Smooth muscle cell (in vitro differentiated cells): ENCODE data around the gene NOS3. TPM values are rescaled to one million over a fixed set of nuclear protein-coding genes. Genes with fewer than 3 reads are reported as not detected.

Experiments
- DNase-seq: peaks from one replicate; lab custom pipeline; 2025; ENCODE audit not compliant: unreplicated experiment; lab: John Stamatoyannopoulos, UW
- H2AFZ ChIP-seq: fragments of 200-600 bp; sonication (generic); 2 replicates; pipeline ENCODE4 v1.6.0; 2016; ENCODE audit warnings: antibody characterized with exemption, low read depth, mild to moderate bottlenecking
- H3F3A ChIP-seq: fragments of 200-600 bp; sonication (generic); 2 replicates; pipeline ENCODE4 v1.6.0; 2017; ENCODE audit warnings: antibody characterized with exemption, low read depth
- H3K27ac ChIP-seq: fragments of 200-600 bp; sonication (generic); 2 replicates; pipeline ENCODE4 v1.5.1; 2016; ENCODE audit warnings: low read depth, mild to moderate bottlenecking
- H3K27me3 ChIP-seq: fragments of 200-600 bp; sonication (generic); 2 replicates; pipeline ENCODE4 v1.6.1; 2016; ENCODE audit warnings: low read depth, mild to moderate bottlenecking
- H3K36me3 ChIP-seq: fragments of 200-600 bp; sonication (generic); 2 replicates; pipeline ENCODE4 v1.5.1; 2016; ENCODE audit warnings: low read depth
- H3K4me1 ChIP-seq: fragments of 200-600 bp; sonication (generic); 2 replicates; pipeline ENCODE4 v1.5.1; 2016; ENCODE audit warnings: low read depth
- H3K4me2 ChIP-seq: fragments of 200-600 bp; sonication (generic); 2 replicates; pipeline ENCODE4 v1.6.0; 2016; ENCODE audit warnings: mild to moderate bottlenecking
- H3K4me3 ChIP-seq: fragments of 200-600 bp; sonication (generic); 2 replicates; pipeline ENCODE4 v1.5.1; 2016; ENCODE audit warnings: mild to moderate bottlenecking
- H3K79me2 ChIP-seq: fragments of 200-600 bp; sonication (generic); 2 replicates; pipeline ENCODE4 v1.6.0; 2016; ENCODE audit warnings: low read depth, mild to moderate bottlenecking
- H3K9ac ChIP-seq: fragments of 200-600 bp; sonication (generic); 2 replicates; pipeline ENCODE4 v1.6.0; 2016; ENCODE audit warnings: low read depth
- H3K9me3 ChIP-seq: fragments of 200-600 bp; sonication (generic); replicated peaks from 2 replicates; pipeline ENCODE4 v1.5.1; 2016; ENCODE audit warnings: low read depth
- H4K20me1 ChIP-seq: fragments of 200-600 bp; sonication (generic); 2 replicates; pipeline ENCODE4 v1.6.0; 2016; ENCODE audit warnings: low read depth
- CTCF ChIP-seq: fragments of 200-600 bp; sonication (generic); IDR thresholded peaks from 2 replicates; pipeline ENCODE4 v1.5.1; 2017; ENCODE audit warnings: borderline replicate concordance, mild to moderate bottlenecking, antibody characterized with exemption; ENCODE audit not compliant: insufficient read depth, poor library complexity, severe bottlenecking
- WGBS: methylation state at CpG from one replicate; pipeline ENCODE4 v1.1.7; 2016; ENCODE audit warnings: low lambda C conversion rate; 5-methylcytosine and 5-hydroxymethylcytosine counted together
- polyA plus RNA-seq: library from polyadenylated mRNA; unstranded; fragments of >200 nt; fragmentation: Nextera tagmentation; extraction: Ambion mirVana; gene quantifications from 2 replicates; pipeline ENCODE4 v1.2.1, GENCODE V29; 2016
- total RNA-seq: library from RNA; depleted of rRNA; stranded (reverse); fragments of >200 nt; gene quantifications from 2 replicates; pipeline ENCODE4 v1.2.3, GENCODE V29; 2014

Gene NOS3
- total and polyA plus RNA-seq, 2 experiments from 2014 or later = 3.4 to 11.7 TPM

GRCh38 chr7:150980663-150981062, 10.2 kb upstream of the NOS3 start:
- Histone ChIP-seq H3K79me2 (no peaks in the 10 kb centered on the region), H3K9ac (no peak overlapping the region), H3K27ac (no peak overlapping the region), H2AFZ (no peak overlapping the region), H3K4me3 (no peak overlapping the region), H4K20me1 (no peaks in the 10 kb centered on the region), H3K9me3 (no peaks in the 10 kb centered on the region), H3F3A (peaks cover 8% of the 10 kb centered on the region), H3K36me3 (no peaks in the 10 kb centered on the region), H3K4me1 (peaks cover 26% of the 10 kb centered on the region), H3K4me2 (no peak overlapping the region), H3K27me3 (peaks cover 18% of the 10 kb centered on the region)
- DNase-seq = no peak
- no peak for TF ChIP-seq CTCF
- WGBS = 50% methylated on average over 2 of the region's 2 CpGs

GRCh38 chr7:150981644-150982043, 9.2 kb upstream of the NOS3 start:
- Histone ChIP-seq H2AFZ (no peak overlapping the region), H3F3A (peaks cover 5% of the 10 kb centered on the region), H3K27me3 (peaks cover 18% of the 10 kb centered on the region), H3K4me3 (no peak overlapping the region), H3K4me2 (no peak overlapping the region), H3K9ac (no peak overlapping the region), H3K4me1 (peaks cover 25% of the 10 kb centered on the region), H3K9me3 (no peaks in the 10 kb centered on the region), H3K36me3 (no peaks in the 10 kb centered on the region), H4K20me1 (no peaks in the 10 kb centered on the region), H3K79me2 (no peaks in the 10 kb centered on the region), H3K27ac (no peak overlapping the region)
- 75% methylated on average over 6 of the region's 6 CpGs for WGBS
- TF ChIP-seq CTCF = no peak
- no peak for DNase-seq

DNA sequence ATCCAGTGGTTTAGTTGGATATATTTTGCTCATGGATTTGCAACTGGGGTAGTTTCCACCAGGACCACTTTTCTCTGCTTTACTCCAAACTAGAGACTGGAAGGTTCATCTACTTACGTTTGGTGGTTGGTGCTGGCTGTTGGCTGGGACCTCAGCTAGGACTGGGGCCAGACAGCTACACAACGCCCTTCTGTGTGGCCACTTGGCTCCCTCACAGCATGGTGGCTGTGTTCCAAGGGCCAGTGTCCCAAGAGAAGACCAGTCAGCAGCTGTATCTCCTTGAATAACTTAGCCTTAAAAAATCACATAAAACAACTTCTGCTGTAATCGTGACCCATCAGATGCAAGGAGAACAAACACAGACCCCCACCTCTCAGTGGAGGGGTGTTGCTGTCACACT, 8.5 kb upstream of the NOS3 start:
- no peak for TF ChIP-seq CTCF
- H3K36me3 ChIP-seq = no peaks in the 10 kb centered on the region
- H3F3A ChIP-seq = peaks cover 5% of the 10 kb centered on the region
- H2AFZ ChIP-seq = no peak overlapping the region
- peaks cover 11% of the 10 kb centered on the region for H3K27me3 ChIP-seq
- no peaks in the 10 kb centered on the region for H3K9me3 ChIP-seq
- no peak for DNase-seq
- H4K20me1 ChIP-seq = no peaks in the 10 kb centered on the region
- H3K4me1 ChIP-seq = peaks cover 18% of the 10 kb centered on the region
- no peaks in the 10 kb centered on the region for H3K79me2 ChIP-seq
- H3K4me2 ChIP-seq = no peak overlapping the region
- H3K27ac ChIP-seq = no peak overlapping the region
- no peak overlapping the region for H3K4me3 ChIP-seq
- WGBS = 87% methylated on average over 3 of the region's 3 CpGs
- no peak overlapping the region for H3K9ac ChIP-seq

- DNase-seq = no peak
- Histone ChIP-seq H4K20me1 (no peaks in the 10 kb centered on the region), H3K79me2 (no peaks in the 10 kb centered on the region), H3K4me3 (no peak overlapping the region), H3K36me3 (no peaks in the 10 kb centered on the region), H3F3A (peaks cover 5% of the 10 kb centered on the region), H3K9ac (no peak overlapping the region), H3K27me3 (peaks cover 10% of the 10 kb centered on the region), H2AFZ (no peak overlapping the region), H3K9me3 (no peaks in the 10 kb centered on the region), H3K27ac (no peak overlapping the region), H3K4me1 (peaks cover 17% of the 10 kb centered on the region), H3K4me2 (no peak overlapping the region)
- TF ChIP-seq CTCF = no peak
- 8% methylated on average over 2 of the region's 2 CpGs for WGBS
Observed at GRCh38 chr7:150983893-150984368, 6.9 kb upstream of the NOS3 start.
